NT2/D1 (cell line): ENCODE data around the gene CORIN.

Experiments
- SUZ12 ChIP-seq: IDR thresholded peaks from 2 replicates; pipeline ENCODE4 v1.6.1; 2011; ENCODE audit not compliant: insufficient read length, insufficient read depth; ENCODE audit errors: extremely low read depth
- YY1 ChIP-seq: IDR thresholded peaks from 2 replicates; pipeline ENCODE4 v1.6.1; 2011; ENCODE audit not compliant: insufficient read length, insufficient read depth
- ZNF274 ChIP-seq: IDR thresholded peaks from 2 replicates; pipeline ENCODE4 v1.6.1; 2011; ENCODE audit warnings: mild to moderate bottlenecking, low read depth, low read length

DNA sequence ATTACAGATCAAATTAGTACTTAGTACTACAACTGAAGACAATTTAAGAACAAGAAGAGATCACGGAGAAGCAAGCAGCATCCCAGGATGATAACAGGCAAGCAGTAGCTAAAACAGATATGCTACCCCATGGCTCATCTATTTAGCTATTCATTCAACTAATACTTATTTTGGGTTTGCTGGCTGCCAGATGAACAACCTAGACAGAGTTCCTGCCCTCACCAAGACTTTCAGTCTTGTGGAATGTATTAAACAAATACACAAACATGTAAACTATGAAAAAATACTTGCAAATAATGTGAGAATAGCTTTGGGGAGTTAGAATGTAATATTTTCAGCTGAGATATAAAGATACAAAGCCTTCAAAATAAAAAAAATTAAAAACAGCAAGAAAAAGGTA, 2.4 kb upstream of the CORIN start:
- TF ChIP-seq YY1: no peak
- TF ChIP-seq SUZ12: no peak
- TF ChIP-seq ZNF274: no peak
